SJCRH30 (cell line): Measurements from ENCODE around the gene TNFAIP6. TPM values are rescaled to one million over a fixed set of nuclear protein-coding genes. Genes with fewer than 3 reads are reported as not detected.
"Not testable (repeated sequence)": the region's sequence is repeated elsewhere in the genome, so short reads cannot be mapped to it uniquely, and the experiment has no call there.

ENCODE experiments used
- DNase-seq, 2 experiments: peaks; one replicate each; pipeline ENCODE4 v3.0.0-alpha.2; 2015 to 2020
- H3K27ac ChIP-seq: fragments of 250-450 bp; sonication (Bioruptor Pico); 2 replicates; pipeline ENCODE4 v1.5.1; 2020; ENCODE audit warnings: mild to moderate bottlenecking, moderate library complexity
- H3K27me3 ChIP-seq: fragments of 250-450 bp; sonication (Bioruptor Pico); 2 replicates; pipeline ENCODE4 v1.5.1; 2020; ENCODE audit warnings: mild to moderate bottlenecking, moderate library complexity
- H3K36me3 ChIP-seq: fragments of 250-450 bp; sonication (Bioruptor Pico); 2 replicates; pipeline ENCODE4 v1.5.1; 2020; ENCODE audit warnings: mild to moderate bottlenecking, moderate library complexity
- H3K4me1 ChIP-seq: fragments of 250-450 bp; sonication (Bioruptor Pico); 2 replicates; pipeline ENCODE4 v1.5.1; 2020; ENCODE audit warnings: mild to moderate bottlenecking, moderate library complexity
- H3K4me3 ChIP-seq: fragments of 250-450 bp; sonication (Bioruptor Pico); 2 replicates; pipeline ENCODE4 v1.5.1; 2020; ENCODE audit warnings: mild to moderate bottlenecking, moderate library complexity
- H3K9me3 ChIP-seq: fragments of 250-450 bp; sonication (Bioruptor Pico); replicated peaks from 2 replicates; pipeline ENCODE4 v1.5.1; 2020; ENCODE audit warnings: mild to moderate bottlenecking, moderate library complexity
- total RNA-seq: library from RNA; depleted of rRNA; stranded (reverse); fragments of >200 nt; shearing (Covaris generic); gene quantifications from 2 replicates; pipeline ENCODE4 v1.2.3, GENCODE V29; 2014

TNFAIP6 gene
- total RNA-seq, 1 experiment from 2014 or later: 0.08 TPM

DNA sequence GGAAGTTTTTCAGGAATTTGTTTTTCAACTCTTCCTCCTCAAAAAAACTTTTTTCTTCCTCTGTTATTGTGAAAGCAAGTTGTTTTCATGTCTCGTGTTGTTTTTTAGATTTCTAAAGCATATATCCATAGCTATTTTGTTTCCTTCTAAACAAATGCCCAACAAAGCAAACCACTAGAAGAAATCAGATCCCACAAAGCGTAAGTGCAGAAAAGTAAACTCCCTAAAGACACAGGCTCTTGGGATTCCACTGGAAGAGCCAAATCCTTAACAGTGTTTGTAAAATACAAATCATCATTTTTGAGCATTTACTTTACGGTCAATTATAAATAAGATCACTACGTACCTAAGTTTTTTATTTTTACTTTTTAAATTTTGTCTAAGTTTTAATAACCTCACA lies 30.6 kb downstream of the TNFAIP6 start:
- H3K4me1 ChIP-seq: no peaks in the 10 kb centered on the region
- no peak overlapping the region for H3K27ac ChIP-seq
- H3K36me3 ChIP-seq: no peaks in the 10 kb centered on the region
- H3K27me3 ChIP-seq: no peaks in the 10 kb centered on the region
- DNase-seq: no peak
- H3K9me3 ChIP-seq: no peaks in the 10 kb centered on the region
- no peak overlapping the region for H3K4me3 ChIP-seq

DNA sequence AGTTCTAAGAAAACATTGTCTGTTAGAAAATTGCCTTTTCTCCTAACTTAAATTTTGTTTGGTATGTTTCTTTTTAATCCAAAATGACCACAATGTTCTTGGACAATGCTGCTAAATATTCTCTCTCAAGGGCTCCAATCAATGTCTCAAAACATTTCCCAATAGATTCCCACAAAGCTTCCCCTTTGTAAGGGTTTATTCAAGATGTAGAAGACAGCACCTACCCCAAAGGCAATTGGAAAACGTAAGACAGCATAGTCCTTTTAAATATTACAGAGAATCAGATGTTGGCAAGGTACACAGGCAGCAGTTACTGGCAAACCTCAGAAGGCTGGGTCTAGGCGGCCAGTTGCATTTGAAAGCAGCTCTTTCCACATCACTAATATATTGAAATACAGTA lies 34.0 kb downstream of the TNFAIP6 start:
- Histone ChIP-seq H3K27me3 (no peaks in the 10 kb centered on the region), H3K36me3 (no peaks in the 10 kb centered on the region), H3K9me3 (no peaks in the 10 kb centered on the region), H3K27ac (no peak overlapping the region), H3K4me3 (no peak overlapping the region), H3K4me1 (no peaks in the 10 kb centered on the region)
- no peak for DNase-seq

DNA sequence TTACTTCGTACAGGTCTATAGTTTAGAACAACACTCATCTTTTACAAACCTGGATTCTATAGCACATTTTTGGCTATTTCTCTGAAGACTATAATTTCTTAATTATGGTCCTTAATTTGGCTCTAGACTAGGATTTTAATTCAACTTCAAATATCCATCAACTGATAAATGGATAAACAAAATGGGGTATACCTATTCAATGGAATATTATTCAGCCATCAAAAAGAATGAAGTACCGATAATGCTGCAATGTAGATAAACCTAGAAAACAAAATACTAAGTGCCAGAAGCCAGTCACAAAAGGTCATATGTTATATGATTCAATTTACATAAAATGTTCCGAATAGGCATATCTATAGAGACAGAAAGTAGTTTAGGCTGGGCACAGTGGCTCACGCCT lies 37.1 kb downstream of the TNFAIP6 start:
- no peak for DNase-seq
- Histone ChIP-seq H3K4me3 (no peak overlapping the region), H3K9me3 (no peaks in the 10 kb centered on the region), H3K27ac (no peak overlapping the region), H3K27me3 (no peaks in the 10 kb centered on the region), H3K4me1 (no peaks in the 10 kb centered on the region), H3K36me3 (peaks cover 3% of the 10 kb centered on the region; the same call in 1 of the 2 replicates)

DNA sequence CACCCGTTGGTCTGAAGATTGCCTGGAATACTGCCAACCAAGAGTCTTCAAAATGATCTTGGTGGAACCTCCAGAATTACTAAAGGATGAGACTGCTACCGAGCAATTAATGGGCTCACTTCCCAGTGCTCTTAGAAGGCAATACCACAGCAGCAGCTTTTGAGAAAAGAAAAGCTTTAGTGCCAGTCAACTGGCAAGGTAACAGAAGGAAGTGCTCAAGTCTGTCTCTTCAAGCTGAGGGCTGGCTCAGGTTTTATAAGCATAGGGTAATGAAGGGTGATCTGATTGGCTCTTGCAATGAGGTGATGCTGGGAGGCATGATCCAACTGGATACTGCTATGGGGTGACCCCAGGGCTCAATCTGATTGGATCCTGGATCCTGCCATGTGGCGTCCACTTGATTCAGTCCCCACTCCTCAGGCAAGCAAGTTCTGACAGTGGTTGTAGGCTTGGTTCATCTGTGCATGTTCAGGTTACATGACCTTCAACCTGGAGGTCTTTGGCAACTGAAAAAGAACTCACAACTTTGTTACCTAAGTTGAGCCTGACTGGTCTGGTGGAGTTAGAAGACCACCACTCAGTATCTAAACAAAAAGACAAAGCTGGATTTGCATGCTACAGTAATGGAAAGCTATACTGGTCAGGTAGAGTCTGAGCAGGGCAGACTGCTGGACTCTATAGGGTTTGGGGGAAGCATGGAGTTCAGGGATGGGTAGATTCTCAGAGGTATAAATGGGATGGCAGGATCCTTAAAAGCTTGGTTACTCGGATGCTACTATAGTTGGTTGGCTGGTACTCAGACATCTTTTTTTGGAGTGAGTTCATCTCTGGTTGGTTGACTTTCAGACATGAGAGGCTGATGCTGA lies 38.4 kb downstream of the TNFAIP6 start:
- peak in 1 of 2 experiments; percentile 20 for DNase-seq
- H3K4me3 ChIP-seq: no peak overlapping the region

DNA sequence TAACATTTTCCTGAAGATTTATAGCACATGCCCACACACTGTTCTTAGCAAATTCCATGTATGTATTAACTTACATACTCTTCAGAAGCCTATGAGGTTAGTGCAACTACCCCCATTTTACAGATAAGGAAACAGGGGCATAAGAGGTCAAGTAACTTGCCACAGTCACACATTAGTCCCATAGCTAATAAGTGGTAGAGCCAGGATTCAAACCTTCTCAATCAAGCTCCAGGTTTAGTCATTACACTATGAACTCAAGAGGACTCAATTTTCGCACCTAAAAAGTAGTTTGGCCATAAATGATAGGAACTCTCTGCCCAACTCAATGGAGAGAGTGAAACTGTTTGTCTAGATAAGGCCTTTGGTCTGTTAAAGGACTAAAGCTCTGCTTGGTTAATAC lies 42.6 kb downstream of the TNFAIP6 start:
- no peaks in the 10 kb centered on the region for H3K27me3 ChIP-seq
- no peaks in the 10 kb centered on the region for H3K9me3 ChIP-seq
- no peaks in the 10 kb centered on the region; the same call in 1 of the 2 replicates for H3K4me1 ChIP-seq
- H3K36me3 ChIP-seq: peaks cover 3% of the 10 kb centered on the region; the same call in 1 of the 2 replicates
- H3K4me3 ChIP-seq: no peak overlapping the region
- no peak for DNase-seq
- no peak overlapping the region for H3K27ac ChIP-seq

More for the DNA sequence above, 38.4 kb downstream of the TNFAIP6 start:
- Histone ChIP-seq H3K36me3 (peaks cover 3% of the 10 kb centered on the region; the same call in 1 of the 2 replicates), H3K4me1 (no peaks in the 10 kb centered on the region), H3K27me3 (no peaks in the 10 kb centered on the region), H3K27ac (no peak overlapping the region), H3K9me3 (no peaks in the 10 kb centered on the region)

DNA sequence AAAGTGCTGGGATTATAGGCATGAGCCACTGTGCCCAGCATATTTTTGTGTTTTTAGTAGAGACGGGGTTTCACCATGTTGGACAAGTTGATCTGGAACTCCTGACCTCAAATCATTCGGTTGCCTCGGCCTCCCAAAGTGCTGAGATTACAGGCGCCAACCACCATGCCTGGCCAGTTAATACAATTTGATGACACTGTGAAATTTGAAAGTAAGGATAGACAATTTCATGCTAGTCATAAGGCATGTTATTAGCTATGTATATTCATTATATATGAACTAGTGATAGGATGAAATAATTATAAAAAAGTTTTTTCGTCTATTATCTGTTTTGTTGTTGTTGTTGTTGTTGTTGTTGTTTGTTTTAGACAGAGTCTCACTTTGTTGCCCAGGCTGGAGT lies 43.8 kb downstream of the TNFAIP6 start:
- no peak for DNase-seq
- Histone ChIP-seq H3K4me3 (no peak overlapping the region), H3K9me3 (no peaks in the 10 kb centered on the region), H3K27ac (no peak overlapping the region), H3K36me3 (peaks cover 3% of the 10 kb centered on the region; the same call in 1 of the 2 replicates), H3K27me3 (no peaks in the 10 kb centered on the region), H3K4me1 (no peaks in the 10 kb centered on the region; the same call in 1 of the 2 replicates)

DNA sequence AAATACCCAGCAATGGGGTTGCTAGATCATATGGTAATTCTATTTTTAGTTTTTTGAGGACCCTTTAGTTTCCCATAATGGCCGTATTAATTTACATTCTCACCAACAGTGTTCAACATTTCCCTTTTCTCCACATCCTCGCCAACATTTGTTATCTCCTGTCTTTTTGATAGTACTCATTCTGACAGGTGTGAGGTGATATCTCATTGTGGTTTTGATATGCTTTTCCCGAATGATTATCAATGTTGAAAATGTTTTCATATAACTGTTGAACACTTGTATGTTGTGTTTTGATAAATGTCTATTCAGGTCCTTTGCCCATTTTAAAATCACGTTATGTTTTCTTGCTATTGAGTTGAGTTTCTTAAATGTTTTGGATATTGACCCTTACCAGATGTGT lies 46.5 kb downstream of the TNFAIP6 start:
- Histone ChIP-seq H3K36me3 (no peaks in the 10 kb centered on the region), H3K4me3 (no peak overlapping the region), H3K9me3 (no peaks in the 10 kb centered on the region), H3K4me1 (no peaks in the 10 kb centered on the region; the same call in 1 of the 2 replicates), H3K27me3 (no peaks in the 10 kb centered on the region), H3K27ac (no peak overlapping the region)
- DNase-seq: no peak

DNA sequence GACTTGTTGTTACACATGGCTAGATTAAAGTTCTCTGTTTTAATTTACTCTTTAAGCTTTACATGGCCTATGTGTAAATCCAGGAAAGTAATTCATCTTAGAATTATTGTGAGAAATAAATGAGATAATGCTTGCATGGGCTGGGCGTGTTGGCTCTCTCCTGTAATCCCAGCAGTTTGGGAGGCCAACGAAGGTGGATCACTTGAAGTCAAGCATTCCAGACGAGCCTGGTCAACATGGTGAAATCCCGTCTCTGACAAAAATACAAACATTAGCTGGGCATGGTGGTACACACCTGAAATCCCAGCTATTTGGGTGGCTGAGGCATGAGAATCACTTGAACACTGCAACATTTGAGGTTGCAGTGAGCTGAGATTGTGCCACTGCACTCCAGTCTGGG lies 48.0 kb downstream of the TNFAIP6 start:
- H3K9me3 ChIP-seq: no peaks in the 10 kb centered on the region
- no peaks in the 10 kb centered on the region; the same call in 1 of the 2 replicates for H3K4me1 ChIP-seq
- no peaks in the 10 kb centered on the region for H3K36me3 ChIP-seq
- no peak overlapping the region for H3K27ac ChIP-seq
- H3K27me3 ChIP-seq: no peaks in the 10 kb centered on the region
- no peak overlapping the region for H3K4me3 ChIP-seq
- DNase-seq: no peak

DNA sequence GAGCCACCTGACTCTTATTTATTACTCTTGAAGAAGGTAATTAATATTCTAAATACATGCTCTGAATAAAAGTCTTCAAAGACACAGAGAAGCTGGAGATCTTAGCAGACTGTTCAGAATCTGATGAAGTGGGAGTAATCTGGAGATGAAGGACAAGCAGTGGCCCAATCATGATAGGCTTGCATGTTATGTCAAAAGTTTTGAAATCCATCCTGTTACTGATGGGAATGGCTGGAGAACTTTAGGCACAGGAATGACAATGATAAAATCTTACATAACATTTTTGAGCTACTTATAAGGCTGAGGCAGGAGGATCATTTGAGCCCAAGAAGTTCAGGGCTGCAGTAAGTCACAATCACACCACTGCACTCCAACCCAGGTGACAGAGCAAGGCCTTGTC lies 49.9 kb downstream of the TNFAIP6 start:
- DNase-seq: no peak
- Histone ChIP-seq H3K36me3 (peaks cover 12% of the 10 kb centered on the region), H3K4me1 (peaks cover 4% of the 10 kb centered on the region), H3K27ac (no peak overlapping the region), H3K9me3 (no peaks in the 10 kb centered on the region), H3K27me3 (no peaks in the 10 kb centered on the region), H3K4me3 (no peak overlapping the region)

DNA sequence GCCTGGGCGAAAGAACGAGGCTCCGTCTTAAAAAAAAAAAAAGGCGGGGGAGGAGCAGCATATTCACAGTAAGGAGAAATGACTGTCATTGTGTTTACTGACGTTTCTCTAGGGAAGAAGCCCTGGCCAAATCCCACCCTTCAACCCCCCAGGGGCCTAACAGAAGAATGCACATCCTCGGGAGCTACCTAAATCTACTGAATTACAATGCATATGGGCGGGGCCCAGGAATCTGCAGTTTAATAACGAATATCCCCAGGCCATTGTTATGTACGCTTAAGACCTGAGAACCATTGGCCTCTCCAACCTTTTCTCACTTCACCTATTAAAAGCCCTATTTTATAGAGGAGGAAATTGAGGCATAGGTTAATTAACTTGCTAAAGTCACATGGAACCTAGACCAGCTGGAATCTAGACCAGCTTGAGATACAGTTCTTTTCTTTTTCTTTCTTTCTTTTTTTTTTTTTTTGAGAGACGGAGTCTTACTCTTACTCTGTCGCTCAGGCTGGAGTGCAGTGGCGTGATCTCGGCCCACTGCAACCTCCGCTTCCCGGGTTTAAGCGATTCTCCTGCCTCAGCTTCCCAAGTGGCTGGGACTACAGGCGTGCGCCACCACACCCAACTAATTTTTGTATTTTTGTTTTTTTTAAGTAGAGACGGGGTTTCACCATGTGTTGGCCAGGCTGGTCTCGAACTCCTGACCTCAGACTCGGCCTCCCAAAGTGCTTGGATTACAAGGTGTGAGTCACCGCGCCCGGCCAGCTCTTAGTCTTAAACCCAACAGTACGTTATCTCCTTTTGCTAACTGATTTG lies 51.6 kb downstream of the TNFAIP6 start:
- no peak for DNase-seq
- H3K9me3 ChIP-seq: no peaks in the 10 kb centered on the region
- H3K4me1 ChIP-seq: peaks cover 4% of the 10 kb centered on the region
- peaks cover 30% of the 10 kb centered on the region for H3K36me3 ChIP-seq
- peak overlapping the region; percentile 93 for H3K27ac ChIP-seq
- no peaks in the 10 kb centered on the region for H3K27me3 ChIP-seq
- peak overlapping the region; percentile 86 for H3K4me3 ChIP-seq

DNA sequence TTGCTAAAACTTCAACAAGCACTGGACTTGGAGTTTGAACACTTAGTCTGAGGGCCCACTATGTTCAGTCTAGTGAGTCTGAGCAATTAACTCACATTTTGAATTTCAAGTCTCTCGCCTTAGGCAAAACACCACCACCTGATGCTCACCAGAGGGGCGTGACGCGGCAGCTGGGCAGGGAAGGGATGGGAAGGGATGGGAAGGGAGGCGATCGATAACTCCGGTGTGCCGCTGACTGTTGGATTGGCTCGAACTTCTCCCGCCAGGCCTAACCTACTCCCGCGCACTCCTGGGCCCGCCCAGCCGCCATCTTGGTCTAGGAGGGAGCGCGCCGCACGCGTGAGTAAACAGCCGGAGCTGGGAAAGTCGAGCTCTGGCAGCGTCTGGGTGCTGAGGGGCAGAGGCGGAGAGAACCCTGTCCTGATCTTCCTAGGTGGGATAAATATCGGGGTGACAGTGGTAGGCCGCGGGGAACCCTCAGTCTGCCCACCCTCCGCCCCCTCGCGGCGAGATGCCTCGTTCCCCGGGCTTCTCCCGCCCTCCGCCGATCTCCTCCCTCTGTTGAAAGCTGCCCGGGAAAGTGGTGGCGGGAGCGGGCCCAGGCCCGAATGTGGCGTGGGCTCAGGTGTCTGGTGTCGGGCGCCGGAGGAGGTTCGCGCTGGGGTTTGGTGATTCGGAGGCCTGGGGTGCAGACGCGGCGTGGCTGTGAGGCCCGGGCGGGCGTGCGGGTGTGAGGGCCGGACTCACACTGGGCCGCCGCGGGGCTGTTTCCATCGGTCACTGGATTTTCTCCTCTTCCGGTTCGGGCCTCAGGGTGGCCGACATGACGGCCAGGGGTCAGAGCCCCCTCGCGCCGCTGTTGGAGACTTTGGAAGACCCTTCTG lies 52.5 kb downstream of the TNFAIP6 start, which contains the start of gene RIF1:
Gene RIF1, plus strand, starts transcription at position 302 of the 884 bp plus-strand sequence. Its CDS starts 522 bp downstream, at position 824.
- Histone ChIP-seq H3K4me1 (peaks cover 4% of the 10 kb centered on the region; the same call in 1 of the 2 replicates), H3K9me3 (no peaks in the 10 kb centered on the region), H3K4me3 (peak within 1 kb of the TSS; percentile 86), H3K27ac (peak within 1 kb of the TSS; percentile 93), H3K36me3 (peaks cover 38% of the 10 kb centered on the region), H3K27me3 (no peaks in the 10 kb centered on the region)
- peak; percentile 97 for DNase-seq

DNA sequence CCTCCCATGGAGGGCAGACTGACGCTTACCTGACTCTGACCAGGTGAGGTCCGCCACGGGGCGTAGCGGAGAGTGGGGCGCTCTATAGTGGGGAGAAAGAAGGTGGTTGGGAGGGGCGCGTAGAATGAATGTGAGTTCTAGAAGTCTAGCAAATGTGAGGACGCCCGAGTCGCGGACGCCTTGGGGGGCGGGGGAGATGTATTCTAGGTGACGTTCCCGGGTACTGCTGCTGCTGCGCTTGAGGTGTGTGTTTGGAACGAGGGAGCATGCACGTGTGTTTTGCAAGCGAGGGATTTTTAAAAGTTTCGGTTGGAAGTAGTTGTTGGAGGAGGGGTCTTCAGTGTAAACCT lies 53.1 kb downstream of the TNFAIP6 start:
- H3K27ac ChIP-seq: peak overlapping the region; percentile 93
- H3K9me3 ChIP-seq: no peaks in the 10 kb centered on the region
- peaks cover 4% of the 10 kb centered on the region; the same call in 1 of the 2 replicates for H3K4me1 ChIP-seq
- no peaks in the 10 kb centered on the region for H3K27me3 ChIP-seq
- peaks cover 41% of the 10 kb centered on the region for H3K36me3 ChIP-seq
- H3K4me3 ChIP-seq: peak overlapping the region; percentile 86
- DNase-seq: peak; percentile 37 to 51

DNA sequence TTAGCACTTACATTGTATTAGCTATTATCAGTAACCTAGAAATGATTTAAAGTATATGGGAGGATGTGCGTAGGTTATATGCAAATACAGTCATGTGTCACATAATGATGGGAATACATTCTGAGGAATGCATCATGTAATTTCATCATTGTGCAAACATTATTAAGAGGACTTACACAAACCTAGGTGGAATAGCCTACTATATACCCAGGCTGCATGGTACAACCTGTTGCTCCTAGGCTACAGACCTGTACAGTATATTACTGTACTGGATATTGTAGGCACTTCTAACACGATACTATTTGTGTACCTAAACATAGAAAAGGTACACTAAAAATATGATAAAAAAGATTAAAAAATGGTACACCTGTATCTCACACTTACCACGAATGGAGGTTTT lies 60.3 kb downstream of the TNFAIP6 start:
- Histone ChIP-seq H3K9me3 (no peaks in the 10 kb centered on the region; the same call in 1 of the 2 replicates), H3K4me3 (no peak overlapping the region), H3K36me3 (peaks cover 81% of the 10 kb centered on the region)

DNA sequence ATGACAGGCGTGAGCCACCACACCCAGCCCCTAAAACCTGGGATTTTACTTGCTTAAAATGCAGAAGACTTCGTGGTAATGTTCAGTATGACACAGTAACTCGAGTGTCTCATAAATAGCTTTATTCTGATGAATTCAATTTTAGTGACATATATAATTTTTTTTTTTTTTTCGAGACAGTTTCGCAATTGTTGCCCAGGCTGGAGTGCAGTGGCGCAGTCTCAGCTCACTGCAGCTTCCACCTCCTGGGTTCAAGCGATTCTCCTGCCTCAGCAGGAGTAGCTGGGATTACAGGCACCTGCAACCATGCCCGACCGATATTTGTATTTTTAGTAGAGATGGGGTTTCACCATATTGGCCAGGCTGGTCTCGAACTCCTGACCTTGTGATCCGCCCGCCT lies 64.3 kb downstream of the TNFAIP6 start:
- H3K36me3 ChIP-seq: peaks cover 69% of the 10 kb centered on the region
- DNase-seq, H3K27me3 ChIP-seq, H3K9me3 ChIP-seq, H3K4me1 ChIP-seq, H3K27ac ChIP-seq, H3K4me3 ChIP-seq: not testable (repeated sequence)

More for the DNA sequence above, 60.3 kb downstream of the TNFAIP6 start:
- no peaks in the 10 kb centered on the region for H3K27me3 ChIP-seq
- no peaks in the 10 kb centered on the region for H3K4me1 ChIP-seq
- H3K27ac ChIP-seq: no peak overlapping the region
- no peak for DNase-seq
